Measurements from ENCODE around the gene GMNN. TPM values are rescaled to one million over a fixed set of nuclear protein-coding genes. Genes with fewer than 3 reads are reported as not detected.

GMNN gene
- total RNA-seq, 1 experiment from 2014 or later: 111 TPM

GRCh38 chr6:24798740-24799540, 24.2 kb downstream of the GMNN start, which contains the start of gene ARMH2:
TSS of gene ARMH2 (minus strand) at chr6:24798917. CDS start at chr6:24798857, 60 bp downstream.
- Histone ChIP-seq H3K4me1 (ENCODE audit: insufficient read depth, low read length, poor library complexity, severe bottlenecking) (peaks cover 10% of the 10 kb centered on the region), H3K36me3 (ENCODE audit: insufficient read depth, low read length, poor library complexity, severe bottlenecking) (no peaks in the 10 kb centered on the region), H3K27me3 (replicated peaks; ENCODE audit: insufficient read depth, low read depth, low read length, poor library complexity) (no peaks in the 10 kb centered on the region), H3K4me3 (ENCODE audit: low read depth, low read length, poor library complexity, severe bottlenecking) (no peak within 1 kb of the TSS), H3K9me3 (ENCODE audit: low read depth, low read length, poor library complexity, severe bottlenecking) (no peaks in the 10 kb centered on the region), H3K27ac (ENCODE audit: low read depth, low read length, poor library complexity, severe bottlenecking) (no peak within 1 kb of the TSS)
- no peak for TF ChIP-seq EZH2 (IDR thresholded peaks at IDR 0.05; ENCODE audit: borderline replicate concordance, low read depth, low read length, poor library complexity, severe bottlenecking)
- no peak for TF ChIP-seq CTCF (conservative IDR thresholded peaks at IDR 0.05; ENCODE audit: low read depth, low read length)
- no TSS peak for BruUV-seq (replicated peaks)
- intact Hi-C loops (cut with micrococcal nuclease; ENCODE audit: unreplicated experiment): no loop called here
- ChIA-PET POLR2A (ENCODE audit: low non-redundant PET) (no interaction called here), CTCF (no interaction called here)
- no peak for DNase-seq (ENCODE audit: low spot score)

- peaks cover 10% of the 10 kb centered on the region for H3K4me1 ChIP-seq (ENCODE audit: insufficient read depth, low read length, poor library complexity, severe bottlenecking)
- H3K4me3 ChIP-seq (ENCODE audit: low read depth, low read length, poor library complexity, severe bottlenecking): no peak overlapping the region
- H3K27ac ChIP-seq (ENCODE audit: low read depth, low read length, poor library complexity, severe bottlenecking): no peak overlapping the region
- ChIA-PET CTCF (no interaction called here), POLR2A (ENCODE audit: low non-redundant PET) (no interaction called here)
- no peaks in the 10 kb centered on the region for H3K36me3 ChIP-seq (ENCODE audit: insufficient read depth, low read length, poor library complexity, severe bottlenecking)
- no peaks in the 10 kb centered on the region for H3K9me3 ChIP-seq (ENCODE audit: low read depth, low read length, poor library complexity, severe bottlenecking)
- H3K27me3 ChIP-seq (replicated peaks; ENCODE audit: insufficient read depth, low read depth, low read length, poor library complexity): no peaks in the 10 kb centered on the region
- no TSS peak for BruUV-seq (replicated peaks)
- intact Hi-C loops (cut with micrococcal nuclease; ENCODE audit: unreplicated experiment): no loop called here
- no peak for DNase-seq (ENCODE audit: low spot score)
- TF ChIP-seq EZH2 (IDR thresholded peaks at IDR 0.05; ENCODE audit: borderline replicate concordance, low read depth, low read length, poor library complexity, severe bottlenecking) (no peak), CTCF (conservative IDR thresholded peaks at IDR 0.05; ENCODE audit: low read depth, low read length) (no peak)
Observed at GRCh38 chr6:24799541-24799915, 24.8 kb downstream of the GMNN start.

GRCh38 chr6:24802271-24803059, 27.7 kb downstream of the GMNN start:
- Histone ChIP-seq H3K4me3 (ENCODE audit: low read depth, low read length, poor library complexity, severe bottlenecking) (no peak overlapping the region), H3K9me3 (ENCODE audit: low read depth, low read length, poor library complexity, severe bottlenecking) (no peaks in the 10 kb centered on the region), H3K27me3 (replicated peaks; ENCODE audit: insufficient read depth, low read depth, low read length, poor library complexity) (no peaks in the 10 kb centered on the region), H3K27ac (ENCODE audit: low read depth, low read length, poor library complexity, severe bottlenecking) (no peak overlapping the region), H3K36me3 (ENCODE audit: insufficient read depth, low read length, poor library complexity, severe bottlenecking) (no peaks in the 10 kb centered on the region), H3K4me1 (ENCODE audit: insufficient read depth, low read length, poor library complexity, severe bottlenecking) (peaks cover 4% of the 10 kb centered on the region)
- POLR2A ChIA-PET (ENCODE audit: low non-redundant PET): no interaction called here
- CTCF ChIA-PET: interaction anchor here (0.7 kb wide), 1 partner anchor 222 kb away, joined by 8 read pairs; no protein-coding TSS in a partner anchor
- BruUV-seq (replicated peaks): no TSS peak
- no peak for DNase-seq (ENCODE audit: low spot score)
- TF ChIP-seq EZH2 (IDR thresholded peaks at IDR 0.05; ENCODE audit: borderline replicate concordance, low read depth, low read length, poor library complexity, severe bottlenecking) (no peak), CTCF (conservative IDR thresholded peaks at IDR 0.05; ENCODE audit: low read depth, low read length) (no peak)
- intact Hi-C loops (cut with micrococcal nuclease; ENCODE audit: unreplicated experiment): no loop called here
